ENCODE measurements around the gene C17orf107.

GRCh38 chr17:4908301-4908700 is 9.0 kb downstream of the C17orf107 start:
- TF ChIP-seq, protein P1, sequence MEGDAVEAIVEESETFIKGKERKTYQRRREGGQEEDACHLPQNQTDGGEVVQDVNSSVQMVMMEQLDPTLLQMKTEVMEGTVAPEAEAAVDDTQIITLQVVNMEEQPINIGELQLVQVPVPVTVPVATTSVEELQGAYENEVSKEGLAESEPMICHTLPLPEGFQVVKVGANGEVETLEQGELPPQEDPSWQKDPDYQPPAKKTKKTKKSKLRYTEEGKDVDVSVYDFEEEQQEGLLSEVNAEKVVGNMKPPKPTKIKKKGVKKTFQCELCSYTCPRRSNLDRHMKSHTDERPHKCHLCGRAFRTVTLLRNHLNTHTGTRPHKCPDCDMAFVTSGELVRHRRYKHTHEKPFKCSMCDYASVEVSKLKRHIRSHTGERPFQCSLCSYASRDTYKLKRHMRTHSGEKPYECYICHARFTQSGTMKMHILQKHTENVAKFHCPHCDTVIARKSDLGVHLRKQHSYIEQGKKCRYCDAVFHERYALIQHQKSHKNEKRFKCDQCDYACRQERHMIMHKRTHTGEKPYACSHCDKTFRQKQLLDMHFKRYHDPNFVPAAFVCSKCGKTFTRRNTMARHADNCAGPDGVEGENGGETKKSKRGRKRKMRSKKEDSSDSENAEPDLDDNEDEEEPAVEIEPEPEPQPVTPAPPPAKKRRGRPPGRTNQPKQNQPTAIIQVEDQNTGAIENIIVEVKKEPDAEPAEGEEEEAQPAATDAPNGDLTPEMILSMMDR (IDR thresholded peaks at IDR 0.05): no peak
- no peak for TF ChIP-seq ZFX (IDR thresholded peaks at IDR 0.05; ENCODE audit: borderline replicate concordance)

Data from 22Rv1 (cell line).